Stimulated activated CD8-positive, alpha-beta memory T cell treated with anti-CD3 and anti-CD28 coated beads, Interleukin-15, amount 100 ng/mL, for 1 hour (primary cell): ENCODE data around the gene ARHGEF17.

ENCODE experiments used
- DNase-seq: peaks from one replicate; pipeline ENCODE4 v3.0.0-alpha.2; 2020; ENCODE audit warnings: low read depth

The ARHGEF17 gene

GRCh38 chr11:73312851-73313327 lies 4.8 kb downstream of the ARHGEF17 start:
- no peak for DNase-seq

GRCh38 chr11:73313652-73314051 lies 5.6 kb downstream of the ARHGEF17 start:
- DNase-seq = no peak

- no peak for DNase-seq
Observed at GRCh38 chr11:73314117-73314961, 6.3 kb downstream of the ARHGEF17 start.

- no peak for DNase-seq
Observed at GRCh38 chr11:73315293-73316020, 7.4 kb downstream of the ARHGEF17 start.

GRCh38 chr11:73316422-73316821 lies 8.3 kb downstream of the ARHGEF17 start:
- no peak for DNase-seq

GRCh38 chr11:73317373-73317772 lies 9.3 kb downstream of the ARHGEF17 start:
- DNase-seq = no peak

- DNase-seq = no peak
Observed at GRCh38 chr11:73317803-73318202, 9.7 kb downstream of the ARHGEF17 start.

GRCh38 chr11:73318501-73319011 lies 10.5 kb downstream of the ARHGEF17 start:
- no peak for DNase-seq

- DNase-seq = no peak
Observed at GRCh38 chr11:73320763-73321603, 12.9 kb downstream of the ARHGEF17 start.

GRCh38 chr11:73321604-73322381 lies 13.7 kb downstream of the ARHGEF17 start:
- DNase-seq = no peak

- no peak for DNase-seq
Observed at GRCh38 chr11:73322382-73323306, 14.6 kb downstream of the ARHGEF17 start.

GRCh38 chr11:73323464-73323863 lies 15.4 kb downstream of the ARHGEF17 start:
- DNase-seq = no peak

GRCh38 chr11:73324116-73324515 lies 16.0 kb downstream of the ARHGEF17 start:
- DNase-seq = no peak

- no peak for DNase-seq
Observed at GRCh38 chr11:73324665-73325035, 16.6 kb downstream of the ARHGEF17 start.

GRCh38 chr11:73325036-73325981 lies 17.2 kb downstream of the ARHGEF17 start:
- no peak for DNase-seq

GRCh38 chr11:73326929-73327811 lies 19.1 kb downstream of the ARHGEF17 start:
- no peak for DNase-seq

- no peak for DNase-seq
Observed at GRCh38 chr11:73327812-73328364, 19.8 kb downstream of the ARHGEF17 start.
